ENCODE measurements around the gene CLRN1. TPM values are rescaled to one million over a fixed set of nuclear protein-coding genes. Genes with fewer than 3 reads are reported as not detected.

Gene CLRN1
- polyA plus RNA-seq, 1 donor from 2014 or later, result 0.27 TPM

DNA sequence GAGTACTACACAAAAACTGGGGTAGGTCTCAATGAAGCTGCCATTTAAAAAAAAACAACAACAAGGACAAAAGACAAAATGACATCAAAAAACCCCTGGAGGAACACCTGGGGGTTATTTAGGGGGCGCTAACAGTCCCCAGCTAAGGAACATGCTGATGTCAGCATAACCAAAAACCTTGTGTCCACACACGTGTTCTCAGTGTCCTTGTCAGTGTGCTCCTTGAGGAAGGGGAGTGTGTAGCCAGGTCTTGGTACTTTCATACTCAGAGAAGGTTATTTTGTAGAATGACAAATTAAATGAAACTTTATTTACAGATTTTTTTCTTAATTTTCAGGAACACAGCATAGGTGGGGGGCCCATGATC lies 31.2 kb upstream of the CLRN1 start:
- Histone ChIP-seq H3F3A (ENCODE audit: insufficient read depth, low read length, poor library complexity, severe bottlenecking) (no peaks in the 10 kb centered on the region), H3K9me3 (ENCODE audit: low read length) (no peaks in the 10 kb centered on the region), H3K4me2 (ENCODE audit: low read length) (no peak overlapping the region), H3K4me3 (ENCODE audit: low read length) (no peak overlapping the region), H3K27me3 (ENCODE audit: insufficient read depth, low read depth, low read length) (no peaks in the 10 kb centered on the region), H3K27ac (ENCODE audit: low read length) (no peak overlapping the region), H3K79me2 (replicated peaks; ENCODE audit: insufficient read depth, low read length) (no peaks in the 10 kb centered on the region), H3K9ac (ENCODE audit: low read length) (no peak overlapping the region), H3K36me3 (ENCODE audit: insufficient read depth, low read length) (no peaks in the 10 kb centered on the region), H4K20me1 (ENCODE audit: insufficient read depth) (no peaks in the 10 kb centered on the region), H2AFZ (ENCODE audit: low read depth, low read length) (no peak overlapping the region), H3K9me2 (ENCODE audit: insufficient read depth, low read length) (no peaks in the 10 kb centered on the region)
- TF ChIP-seq POLR2AphosphoS5 (IDR thresholded peaks at IDR 0.05) (no peak), SMC3 (conservative IDR thresholded peaks at IDR 0.05; ENCODE audit: poor library complexity) (no peak), EZH2 (IDR thresholded peaks at IDR 0.05; ENCODE audit: borderline replicate concordance, insufficient read depth, low read length, poor library complexity, severe bottlenecking) (no peak), CTCF (IDR thresholded peaks at IDR 0.05; ENCODE audit: poor library complexity, severe bottlenecking) (no peak), MXI1 (conservative IDR thresholded peaks at IDR 0.05; ENCODE audit: poor library complexity, severe bottlenecking) (no peak), TAF1 (IDR thresholded peaks at IDR 0.05; ENCODE audit: low read depth) (no peak), RAD21 (conservative IDR thresholded peaks at IDR 0.05) (no peak), EP300 (conservative IDR thresholded peaks at IDR 0.05; ENCODE audit: poor library complexity, severe bottlenecking) (no peak)
- TF ChIP-seq, protein P1, sequence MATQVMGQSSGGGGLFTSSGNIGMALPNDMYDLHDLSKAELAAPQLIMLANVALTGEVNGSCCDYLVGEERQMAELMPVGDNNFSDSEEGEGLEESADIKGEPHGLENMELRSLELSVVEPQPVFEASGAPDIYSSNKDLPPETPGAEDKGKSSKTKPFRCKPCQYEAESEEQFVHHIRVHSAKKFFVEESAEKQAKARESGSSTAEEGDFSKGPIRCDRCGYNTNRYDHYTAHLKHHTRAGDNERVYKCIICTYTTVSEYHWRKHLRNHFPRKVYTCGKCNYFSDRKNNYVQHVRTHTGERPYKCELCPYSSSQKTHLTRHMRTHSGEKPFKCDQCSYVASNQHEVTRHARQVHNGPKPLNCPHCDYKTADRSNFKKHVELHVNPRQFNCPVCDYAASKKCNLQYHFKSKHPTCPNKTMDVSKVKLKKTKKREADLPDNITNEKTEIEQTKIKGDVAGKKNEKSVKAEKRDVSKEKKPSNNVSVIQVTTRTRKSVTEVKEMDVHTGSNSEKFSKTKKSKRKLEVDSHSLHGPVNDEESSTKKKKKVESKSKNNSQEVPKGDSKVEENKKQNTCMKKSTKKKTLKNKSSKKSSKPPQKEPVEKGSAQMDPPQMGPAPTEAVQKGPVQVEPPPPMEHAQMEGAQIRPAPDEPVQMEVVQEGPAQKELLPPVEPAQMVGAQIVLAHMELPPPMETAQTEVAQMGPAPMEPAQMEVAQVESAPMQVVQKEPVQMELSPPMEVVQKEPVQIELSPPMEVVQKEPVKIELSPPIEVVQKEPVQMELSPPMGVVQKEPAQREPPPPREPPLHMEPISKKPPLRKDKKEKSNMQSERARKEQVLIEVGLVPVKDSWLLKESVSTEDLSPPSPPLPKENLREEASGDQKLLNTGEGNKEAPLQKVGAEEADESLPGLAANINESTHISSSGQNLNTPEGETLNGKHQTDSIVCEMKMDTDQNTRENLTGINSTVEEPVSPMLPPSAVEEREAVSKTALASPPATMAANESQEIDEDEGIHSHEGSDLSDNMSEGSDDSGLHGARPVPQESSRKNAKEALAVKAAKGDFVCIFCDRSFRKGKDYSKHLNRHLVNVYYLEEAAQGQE (IDR thresholded peaks at IDR 0.05; ENCODE audit: borderline replicate concordance), result no peak

GRCh38 chr3:151003029-151003767 lies 30.7 kb upstream of the CLRN1 start:
- no peaks in the 10 kb centered on the region for H3K36me3 ChIP-seq (ENCODE audit: insufficient read depth, low read length)
- no peak overlapping the region for H3K4me3 ChIP-seq (ENCODE audit: low read length)
- H2AFZ ChIP-seq (ENCODE audit: low read depth, low read length), result no peak overlapping the region
- H3K9me3 ChIP-seq (ENCODE audit: low read length), result no peaks in the 10 kb centered on the region
- no peak overlapping the region for H3K27ac ChIP-seq (ENCODE audit: low read length)
- H3K27me3 ChIP-seq (ENCODE audit: insufficient read depth, low read depth, low read length), result no peaks in the 10 kb centered on the region
- no peak overlapping the region for H3K4me2 ChIP-seq (ENCODE audit: low read length)
- H3K79me2 ChIP-seq (replicated peaks; ENCODE audit: insufficient read depth, low read length), result no peaks in the 10 kb centered on the region
- H3K9me2 ChIP-seq (ENCODE audit: insufficient read depth, low read length), result no peaks in the 10 kb centered on the region
- no peak overlapping the region for H3K9ac ChIP-seq (ENCODE audit: low read length)
- TF ChIP-seq POLR2AphosphoS5 (IDR thresholded peaks at IDR 0.05) (no peak), SMC3 (conservative IDR thresholded peaks at IDR 0.05; ENCODE audit: poor library complexity) (no peak), EP300 (conservative IDR thresholded peaks at IDR 0.05; ENCODE audit: poor library complexity, severe bottlenecking) (no peak), MXI1 (conservative IDR thresholded peaks at IDR 0.05; ENCODE audit: poor library complexity, severe bottlenecking) (no peak), TAF1 (IDR thresholded peaks at IDR 0.05; ENCODE audit: low read depth) (no peak), EZH2 (IDR thresholded peaks at IDR 0.05; ENCODE audit: borderline replicate concordance, insufficient read depth, low read length, poor library complexity, severe bottlenecking) (no peak), CTCF (IDR thresholded peaks at IDR 0.05; ENCODE audit: poor library complexity, severe bottlenecking) (no peak), RAD21 (conservative IDR thresholded peaks at IDR 0.05) (no peak)
- TF ChIP-seq, protein P1 (IDR thresholded peaks at IDR 0.05; ENCODE audit: borderline replicate concordance), result no peak
- H3F3A ChIP-seq (ENCODE audit: insufficient read depth, low read length, poor library complexity, severe bottlenecking), result no peaks in the 10 kb centered on the region
- H4K20me1 ChIP-seq (ENCODE audit: insufficient read depth), result no peaks in the 10 kb centered on the region

Data from neural cell (in vitro differentiated cells).